CD4-positive, alpha-beta memory T cell (primary cell): ENCODE results near the gene KRTAP4-8. TPM values are rescaled to one million over a fixed set of nuclear protein-coding genes. Genes with fewer than 3 reads are reported as not detected.

Source experiments
- CTCF ChIA-PET: fragments of 350-600 bp; sonication (Branson Sonifier 250); formaldehyde crosslinking; loops from one replicate; lab custom pipeline; 2021; ENCODE audit warnings: inconsistent platforms; ENCODE audit not compliant: partially characterized antibody; lab: Charles Lee
- POLR2A ChIA-PET: fragments of 350-600 bp; sonication (Branson Sonifier 250); formaldehyde crosslinking; loops from one replicate; lab custom pipeline; 2021; ENCODE audit not compliant: partially characterized antibody; lab: Charles Lee
- DNase-seq, 5 donors: peaks; one replicate each; pipeline versions ENCODE4 v3.0.0 to v3.0.0-alpha.2; 2020 to 2022; ENCODE audit warnings: mixed read lengths in 1 of 5
- H3K27ac ChIP-seq: one replicate; pipeline ENCODE4 v1.7.0; 2013; ENCODE audit warnings: low read depth, low read length
- H3K27me3 ChIP-seq: 2 replicates; pipeline ENCODE4 v1.7.0; 2013; ENCODE audit warnings: mild to moderate bottlenecking, low read length, moderate library complexity; ENCODE audit not compliant: insufficient read depth
- H3K36me3 ChIP-seq: 2 replicates; pipeline ENCODE4 v1.7.0; 2013; ENCODE audit warnings: mild to moderate bottlenecking, low read length, moderate library complexity; ENCODE audit not compliant: insufficient read depth
- H3K4me1 ChIP-seq: 2 replicates; pipeline ENCODE4 v1.7.0; 2013; ENCODE audit warnings: mild to moderate bottlenecking, low read length, moderate library complexity; ENCODE audit not compliant: insufficient read depth
- H3K4me3 ChIP-seq, 2 donors: one replicate each; pipeline ENCODE4 v1.7.0; 2013; ENCODE audit warnings: low read length in 2 of 2, mild to moderate bottlenecking in 1 of 2
- H3K9me3 ChIP-seq, 2 donors: one replicate each; pipeline ENCODE4 v1.7.0; 2013; ENCODE audit warnings: low read length in 2 of 2, control low read depth in 1 of 2; ENCODE audit not compliant: control insufficient read depth in 1 of 2
- H3K27ac Mint-ChIP-seq, 7 donors: one replicate each; pipeline ENCODE4 v1.8.0; 2020 to 2021; ENCODE audit warnings: mixed read lengths in 7 of 7, mild to moderate bottlenecking in 6 of 7, inconsistent platforms in 3 of 7, moderate library complexity in 3 of 7
- H3K27me3 Mint-ChIP-seq, 2 donors: one replicate each; pipeline ENCODE4 v1.8.0; 2020 to 2021; ENCODE audit warnings: mixed read lengths in 2 of 2
- H3K36me3 Mint-ChIP-seq, 2 donors: one replicate each; pipeline ENCODE4 v1.8.0; 2020 to 2021; ENCODE audit warnings: mixed read lengths in 2 of 2, inconsistent platforms in 1 of 2, mild to moderate bottlenecking in 1 of 2
- H3K4me1 Mint-ChIP-seq, 4 donors: one replicate each; pipeline ENCODE4 v1.8.0; 2020 to 2021; ENCODE audit warnings: mixed read lengths in 4 of 4, mild to moderate bottlenecking in 1 of 4
- H3K4me3 Mint-ChIP-seq, 8 donors: one replicate each; pipeline ENCODE4 v1.8.0; 2020 to 2021; ENCODE audit warnings: mixed read lengths in 8 of 8, mild to moderate bottlenecking in 7 of 8, moderate library complexity in 6 of 8, inconsistent platforms in 3 of 8
- H3K9me3 Mint-ChIP-seq, 8 donors: one replicate each; pipeline ENCODE4 v1.8.0; 2020 to 2021; ENCODE audit warnings: mixed read lengths in 8 of 8, mild to moderate bottlenecking in 5 of 8, inconsistent platforms in 3 of 8, moderate library complexity in 1 of 8
- intact Hi-C: fragments of 100-400 bp; cut with micrococcal nuclease; formaldehyde crosslinking; loops from one replicate; pipeline ENCODE4 v1.15.1; 2023
- polyA plus RNA-seq, 2 donors: library from polyadenylated mRNA; unstranded; fragments of 300-500 nt; fragmentation: Illumina TruSeq; gene quantifications; one replicate each; pipeline ENCODE4 v1.2.3, GENCODE V29; 2021
- total RNA-seq, 2 experiments: library from RNA; stranded (reverse); gene quantifications; one replicate each; pipeline ENCODE4 v1.2.3, GENCODE V29; 2021

The KRTAP4-8 gene
- total and polyA plus RNA-seq, 4 experiments from 2014 or later, result not detected

DNA sequence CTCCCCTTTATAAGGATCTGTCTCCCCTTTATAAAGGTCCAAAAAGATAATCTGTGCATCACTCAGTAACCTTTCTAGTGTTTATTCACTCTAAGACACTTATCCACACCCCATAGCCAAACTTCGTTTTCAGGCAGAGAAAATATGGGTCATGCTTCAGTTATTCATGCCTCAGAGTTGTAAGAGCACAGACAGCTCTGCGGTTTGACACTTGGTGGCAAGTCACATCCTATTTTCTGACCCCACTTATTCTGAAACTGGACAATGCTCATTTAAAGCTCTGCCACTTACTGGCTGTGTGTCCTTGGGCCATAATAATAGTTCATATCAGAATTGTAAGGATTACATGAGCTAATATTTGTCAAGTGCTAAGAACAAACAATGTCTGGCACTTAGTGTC lies 48.8 kb downstream of the KRTAP4-8 start:
- Histone ChIP-seq H3K4me3 (no peak overlapping the region), H3K27ac (no peak overlapping the region), H3K4me1 (no peaks in the 10 kb centered on the region), H3K9me3 (no peaks in the 10 kb centered on the region), H3K27me3 (peaks cover 5% of the 10 kb centered on the region), H3K36me3 (no peaks in the 10 kb centered on the region)
- intact Hi-C loops, result no loop called here
- ChIA-PET CTCF (no interaction called here), POLR2A (no interaction called here)
- H3K9me3 Mint-ChIP-seq, result peaks cover 0 to 3% (median 0%) of the 10 kb centered on the region in 8 donors
- H3K36me3 Mint-ChIP-seq, result no peaks in the 10 kb centered on the region
- peaks cover 0 to 5% (median 2%) of the 10 kb centered on the region in 4 donors for H3K4me1 Mint-ChIP-seq
- H3K4me3 Mint-ChIP-seq, result no peak overlapping the region
- H3K27me3 Mint-ChIP-seq, result peaks cover 18 to 29% of the 10 kb centered on the region in 2 donors
- H3K27ac Mint-ChIP-seq, result no peak overlapping the region
- no peak for DNase-seq

DNA sequence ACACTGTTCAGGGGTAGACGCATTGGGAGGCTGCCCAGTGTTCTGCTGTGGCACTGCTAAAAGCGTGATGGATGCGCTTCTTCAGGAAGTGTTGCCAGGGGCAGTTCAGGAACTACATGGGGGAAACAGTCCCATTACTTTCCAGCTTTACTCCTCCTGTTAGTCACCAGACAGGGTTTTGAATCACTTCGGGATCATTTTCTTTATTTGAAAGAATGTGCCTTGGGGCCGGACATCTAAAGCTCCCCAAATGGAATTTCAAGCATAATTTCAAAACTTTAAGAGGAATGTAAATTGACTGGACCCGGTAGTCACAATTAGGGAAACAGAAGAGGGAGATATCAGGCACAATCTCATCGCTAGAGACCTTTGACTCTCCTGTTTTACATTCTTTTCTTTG lies 49.5 kb downstream of the KRTAP4-8 start:
- intact Hi-C loops, result no loop called here
- Histone ChIP-seq H3K9me3 (peaks cover 0 to under 1% of the 10 kb centered on the region in 2 donors), H3K27ac (no peak overlapping the region), H3K4me3 (no peak overlapping the region), H3K27me3 (peaks cover 5% of the 10 kb centered on the region), H3K36me3 (no peaks in the 10 kb centered on the region), H3K4me1 (no peaks in the 10 kb centered on the region)
- CTCF ChIA-PET, result no interaction called here
- DNase-seq, result no peak
- Mint-ChIP-seq H3K27me3 (peaks cover 21 to 28% of the 10 kb centered on the region in 2 donors), H3K4me1 (peaks cover 0 to 5% (median 2%) of the 10 kb centered on the region in 4 donors), H3K9me3 (peaks cover 0 to 7% (median 4%) of the 10 kb centered on the region in 8 donors), H3K27ac (no peak overlapping the region), H3K36me3 (no peaks in the 10 kb centered on the region), H3K4me3 (no peak overlapping the region)
- POLR2A ChIA-PET, result no interaction called here

Other genes with a start within 250 kb of the KRTAP4-8 start
Only the 30 nearest of the 38 such genes appear.
- not detected for gene KRT39, start 131.2 kb downstream of the KRTAP4-8 start, total RNA-seq
- not detected for gene KRT39, start 131.2 kb downstream of the KRTAP4-8 start, polyA plus RNA-seq
- gene KRT40, start 113.8 kb downstream of the KRTAP4-8 start, total RNA-seq, result not detected
- gene KRT40, start 113.8 kb downstream of the KRTAP4-8 start, polyA plus RNA-seq, result not detected
- gene KRTAP3-3, start 104.0 kb downstream of the KRTAP4-8 start, total RNA-seq, result not detected
- not detected for gene KRTAP3-3, start 104.0 kb downstream of the KRTAP4-8 start, polyA plus RNA-seq
- not detected for gene KRTAP3-2, start 98.2 kb downstream of the KRTAP4-8 start, total RNA-seq
- not detected for gene KRTAP3-2, start 98.2 kb downstream of the KRTAP4-8 start, polyA plus RNA-seq
- not detected for gene KRTAP3-1, start 89.0 kb downstream of the KRTAP4-8 start, total RNA-seq
- gene KRTAP3-1, start 89.0 kb downstream of the KRTAP4-8 start, polyA plus RNA-seq, result not detected
- not detected for gene KRTAP1-5, start 70.9 kb downstream of the KRTAP4-8 start, total RNA-seq
- not detected for gene KRTAP1-5, start 70.9 kb downstream of the KRTAP4-8 start, polyA plus RNA-seq
- not detected for gene KRTAP1-4, start 67.9 kb downstream of the KRTAP4-8 start, total RNA-seq
- not detected for gene KRTAP1-4, start 67.9 kb downstream of the KRTAP4-8 start, polyA plus RNA-seq
- not detected for gene KRTAP1-3, start 63.3 kb downstream of the KRTAP4-8 start, total RNA-seq
- not detected for gene KRTAP1-3, start 63.3 kb downstream of the KRTAP4-8 start, polyA plus RNA-seq
- gene KRTAP1-1, start 56.7 kb downstream of the KRTAP4-8 start, total RNA-seq, result not detected
- not detected for gene KRTAP1-1, start 56.7 kb downstream of the KRTAP4-8 start, polyA plus RNA-seq
- not detected for gene KRTAP2-1, start 50.8 kb downstream of the KRTAP4-8 start, total RNA-seq
- not detected for gene KRTAP2-1, start 50.8 kb downstream of the KRTAP4-8 start, polyA plus RNA-seq
- not detected for gene KRTAP2-2, start 42.9 kb downstream of the KRTAP4-8 start, total RNA-seq
- not detected for gene KRTAP2-2, start 42.9 kb downstream of the KRTAP4-8 start, polyA plus RNA-seq
- gene KRTAP2-3, start 38.0 kb downstream of the KRTAP4-8 start, total RNA-seq, result not detected
- gene KRTAP2-3, start 38.0 kb downstream of the KRTAP4-8 start, polyA plus RNA-seq, result not detected
- not detected for gene KRTAP2-4, start 32.3 kb downstream of the KRTAP4-8 start, total RNA-seq
- not detected for gene KRTAP2-4, start 32.3 kb downstream of the KRTAP4-8 start, polyA plus RNA-seq
- not detected for gene KRTAP4-7, start 14.0 kb downstream of the KRTAP4-8 start, total RNA-seq
- not detected for gene KRTAP4-7, start 14.0 kb downstream of the KRTAP4-8 start, polyA plus RNA-seq
- not detected for gene KRTAP4-16, start 4.1 kb upstream of the KRTAP4-8 start, total RNA-seq
- not detected for gene KRTAP4-16, start 4.1 kb upstream of the KRTAP4-8 start, polyA plus RNA-seq
- not detected for gene KRTAP4-9, start 7.2 kb upstream of the KRTAP4-8 start, total RNA-seq
- not detected for gene KRTAP4-9, start 7.2 kb upstream of the KRTAP4-8 start, polyA plus RNA-seq
- not detected for gene KRTAP4-11, start 20.2 kb upstream of the KRTAP4-8 start, total RNA-seq
- not detected for gene KRTAP4-11, start 20.2 kb upstream of the KRTAP4-8 start, polyA plus RNA-seq
- not detected for gene KRTAP4-12, start 26.0 kb upstream of the KRTAP4-8 start, total RNA-seq
- not detected for gene KRTAP4-12, start 26.0 kb upstream of the KRTAP4-8 start, polyA plus RNA-seq
- not detected for gene KRTAP4-6, start 42.4 kb upstream of the KRTAP4-8 start, total RNA-seq
- under 1 TPM in 1 of 2 donors, not detected in 1; 0.24 TPM for gene KRTAP4-6, start 42.4 kb upstream of the KRTAP4-8 start, polyA plus RNA-seq
- gene KRTAP4-5, start 51.7 kb upstream of the KRTAP4-8 start, total RNA-seq, result not detected
- gene KRTAP4-5, start 51.7 kb upstream of the KRTAP4-8 start, polyA plus RNA-seq, result not detected
- gene KRTAP4-4, start 62.6 kb upstream of the KRTAP4-8 start, total RNA-seq, result not detected
- not detected for gene KRTAP4-4, start 62.6 kb upstream of the KRTAP4-8 start, polyA plus RNA-seq
- gene KRTAP4-3, start 70.1 kb upstream of the KRTAP4-8 start, total RNA-seq, result not detected
- not detected for gene KRTAP4-3, start 70.1 kb upstream of the KRTAP4-8 start, polyA plus RNA-seq
- not detected for gene KRTAP4-2, start 80.1 kb upstream of the KRTAP4-8 start, total RNA-seq
- not detected for gene KRTAP4-2, start 80.1 kb upstream of the KRTAP4-8 start, polyA plus RNA-seq
- not detected for gene KRTAP4-1, start 86.8 kb upstream of the KRTAP4-8 start, total RNA-seq
- gene KRTAP4-1, start 86.8 kb upstream of the KRTAP4-8 start, polyA plus RNA-seq, result not detected
- not detected for gene KRTAP9-1, start 91.7 kb upstream of the KRTAP4-8 start, total RNA-seq
- not detected for gene KRTAP9-1, start 91.7 kb upstream of the KRTAP4-8 start, polyA plus RNA-seq
- not detected for gene KRTAP9-2, start 128.5 kb upstream of the KRTAP4-8 start, total RNA-seq
- gene KRTAP9-2, start 128.5 kb upstream of the KRTAP4-8 start, polyA plus RNA-seq, result not detected
- gene KRTAP9-3, start 134.3 kb upstream of the KRTAP4-8 start, total RNA-seq, result not detected
- gene KRTAP9-3, start 134.3 kb upstream of the KRTAP4-8 start, polyA plus RNA-seq, result not detected
- not detected for gene KRTAP9-8, start 139.9 kb upstream of the KRTAP4-8 start, total RNA-seq
- not detected for gene KRTAP9-8, start 139.9 kb upstream of the KRTAP4-8 start, polyA plus RNA-seq
- gene KRTAP9-4, start 151.5 kb upstream of the KRTAP4-8 start, total RNA-seq, result not detected
- gene KRTAP9-4, start 151.5 kb upstream of the KRTAP4-8 start, polyA plus RNA-seq, result not detected
- not detected for gene KRTAP9-9, start 157.2 kb upstream of the KRTAP4-8 start, total RNA-seq
- not detected for gene KRTAP9-9, start 157.2 kb upstream of the KRTAP4-8 start, polyA plus RNA-seq